Tibial nerve (tissue), 4 donors: Measurements from ENCODE around the gene KISS1. TPM values are rescaled to one million over a fixed set of nuclear protein-coding genes. Genes with fewer than 3 reads are reported as not detected.

ENCODE experiments used
- DNase-seq, 2 donors: peaks; one replicate each; pipeline ENCODE4 v3.0.0-alpha.2; 2019; ENCODE audit warnings: low spot score in 2 of 2
- H3K27ac ChIP-seq, 4 donors: fragments of 200-600 bp; sonication (generic) in 3 of 4; one replicate each; pipeline ENCODE4 v1.5.1; 2017 to 2019; ENCODE audit warnings: mild to moderate bottlenecking in 1 of 4
- H3K27me3 ChIP-seq, 2 donors: fragments of 200-600 bp; sonication (generic) in 1 of 2; one replicate each; pipeline versions ENCODE4 v1.5.1 to v1.6.0; 2017 to 2019
- H3K36me3 ChIP-seq, 3 donors: fragments of 200-600 bp; sonication (generic); one replicate each; pipeline ENCODE4 v1.5.1; 2018 to 2019
- H3K4me1 ChIP-seq, 4 donors: fragments of 200-600 bp; sonication (generic) in 3 of 4; one replicate each; pipeline ENCODE4 v1.5.1; 2017 to 2019
- H3K4me3 ChIP-seq, 4 donors: fragments of 200-600 bp; sonication (generic) in 3 of 4; one replicate each; pipeline ENCODE4 v1.5.1; 2017 to 2019; ENCODE audit warnings: mild to moderate bottlenecking in 1 of 4, moderate library complexity in 1 of 4
- H3K9me3 ChIP-seq, 4 donors: fragments of 200-600 bp; sonication (generic) in 3 of 4; one replicate each; pipeline ENCODE4 v1.5.1; 2017 to 2019
- CTCF ChIP-seq, 5 experiments: fragments of 200-600 bp in 3 of 5; fragments of 450-650 bp in 2 of 5; sonication (generic) in 3 of 5; IDR thresholded peaks; one replicate each; pipeline ENCODE4 v1.5.1; 2016 to 2019; ENCODE audit warnings: antibody characterized with exemption in 5 of 5, mild to moderate bottlenecking in 3 of 5, moderate library complexity in 2 of 5
- EP300 ChIP-seq, 2 donors: sonication (generic); formaldehyde crosslinking; IDR thresholded peaks; one replicate each; pipeline ENCODE4 v1.6.1; 2017; ENCODE audit warnings: antibody characterized with exemption in 2 of 2, mild to moderate bottlenecking in 1 of 2
- POLR2A ChIP-seq, 2 donors: fragments of 450-650 bp; IDR thresholded peaks; one replicate each; pipeline ENCODE4 v1.6.1; 2017; ENCODE audit warnings: antibody characterized with exemption in 2 of 2, mild to moderate bottlenecking in 2 of 2, moderate library complexity in 2 of 2
- WGBS, 2 donors: methylation state at CpG; one replicate each; pipeline ENCODE4 v1.1.5; 2018; 5-methylcytosine and 5-hydroxymethylcytosine counted together
- total RNA-seq, 4 donors: library from RNA; depleted of rRNA; stranded (reverse); fragments of >200 nt; gene quantifications; one replicate each; pipeline ENCODE4 v1.1.0, GENCODE V29; 2016

The KISS1 gene
- total RNA-seq, 4 donors from 2014 or later, result not detected

- TF ChIP-seq POLR2A (IDR thresholded peaks at IDR 0.05), result no peak
- no peak for TF ChIP-seq CTCF (IDR thresholded peaks at IDR 0.05)
- TF ChIP-seq EP300 (IDR thresholded peaks at IDR 0.05), result no peak
- H3K4me1 ChIP-seq, result no peaks in the 10 kb centered on the region
- no peak for DNase-seq
- H3K27me3 ChIP-seq, result peaks cover 0 to 31% of the 10 kb centered on the region in 2 donors
- no peak overlapping the region for H3K4me3 ChIP-seq
- H3K9me3 ChIP-seq, result no peaks in the 10 kb centered on the region
- no peak overlapping the region for H3K27ac ChIP-seq
- 74 to 79% methylated on average over 6 of the region's 6 CpGs for WGBS, 2 donors
- no peaks in the 10 kb centered on the region for H3K36me3 ChIP-seq
Observed at GRCh38 chr1:204180133-204180532, 16.2 kb downstream of the KISS1 start.

GRCh38 chr1:204178487-204179281 is 17.6 kb downstream of the KISS1 start:
- WGBS, 2 donors, result 79 to 80% methylated on average over 7 of the region's 7 CpGs
- Histone ChIP-seq H3K9me3 (no peaks in the 10 kb centered on the region), H3K27me3 (peaks cover 0 to 30% of the 10 kb centered on the region in 2 donors), H3K4me3 (no peak overlapping the region), H3K36me3 (no peaks in the 10 kb centered on the region), H3K27ac (no peak overlapping the region), H3K4me1 (no peaks in the 10 kb centered on the region)
- DNase-seq, result no peak
- TF ChIP-seq POLR2A (IDR thresholded peaks at IDR 0.05) (no peak), EP300 (IDR thresholded peaks at IDR 0.05) (no peak)

GRCh38 chr1:204177133-204177532 is 19.2 kb downstream of the KISS1 start:
- Histone ChIP-seq H3K27ac (no peak overlapping the region), H3K4me1 (no peaks in the 10 kb centered on the region), H3K27me3 (peaks cover 0 to 30% of the 10 kb centered on the region in 2 donors), H3K36me3 (no peaks in the 10 kb centered on the region), H3K9me3 (no peaks in the 10 kb centered on the region), H3K4me3 (no peak overlapping the region)
- DNase-seq, result no peak
- 28 to 45% methylated on average over 4 of the region's 4 CpGs for WGBS, 2 donors
- TF ChIP-seq POLR2A (IDR thresholded peaks at IDR 0.05) (no peak), CTCF (IDR thresholded peaks at IDR 0.05) (no peak), EP300 (IDR thresholded peaks at IDR 0.05) (no peak)

GRCh38 chr1:204176049-204176448 is 20.2 kb downstream of the KISS1 start:
- Histone ChIP-seq H3K4me1 (no peaks in the 10 kb centered on the region), H3K36me3 (no peaks in the 10 kb centered on the region), H3K4me3 (no peak overlapping the region), H3K9me3 (no peaks in the 10 kb centered on the region), H3K27ac (no peak overlapping the region), H3K27me3 (peaks cover 0 to 30% of the 10 kb centered on the region in 2 donors)
- no peak for DNase-seq
- WGBS, 2 donors, result 80 to 82% methylated on average over 5 of the region's 5 CpGs
- no peak for TF ChIP-seq EP300 (IDR thresholded peaks at IDR 0.05)
- TF ChIP-seq CTCF (IDR thresholded peaks at IDR 0.05), result no peak
- TF ChIP-seq POLR2A (IDR thresholded peaks at IDR 0.05), result no peak

- no peaks in the 10 kb centered on the region for H3K4me1 ChIP-seq
- no peak for TF ChIP-seq EP300 (IDR thresholded peaks at IDR 0.05)
- H3K27me3 ChIP-seq, result peaks cover 0 to 30% of the 10 kb centered on the region in 2 donors
- DNase-seq, result no peak
- H3K36me3 ChIP-seq, result no peaks in the 10 kb centered on the region
- H3K9me3 ChIP-seq, result peaks cover 0 to 10% (median 2%) of the 10 kb centered on the region in 4 donors
- 67 to 77% methylated on average over 3 of the region's 3 CpGs for WGBS, 2 donors
- no peak overlapping the region for H3K27ac ChIP-seq
- no peak overlapping the region for H3K4me3 ChIP-seq
Observed at GRCh38 chr1:204174958-204175357, 21.3 kb downstream of the KISS1 start.

GRCh38 chr1:204172404-204173029 is 23.8 kb downstream of the KISS1 start:
- no peaks in the 10 kb centered on the region for H3K4me1 ChIP-seq
- H3K27me3 ChIP-seq, result peaks cover 0 to 14% of the 10 kb centered on the region in 2 donors
- peaks cover 0 to 25% (median 6%) of the 10 kb centered on the region in 4 donors for H3K9me3 ChIP-seq
- no peak overlapping the region for H3K27ac ChIP-seq
- no peak for DNase-seq
- H3K36me3 ChIP-seq, result no peaks in the 10 kb centered on the region
- TF ChIP-seq EP300 (IDR thresholded peaks at IDR 0.05) (no peak), POLR2A (IDR thresholded peaks at IDR 0.05) (no peak), CTCF (IDR thresholded peaks at IDR 0.05) (no peak)
- WGBS, 2 donors, result 86 to 95% methylated on average over 2 of the region's 2 CpGs
- H3K4me3 ChIP-seq, result no peak overlapping the region
